ENCODE measurements around the gene CABP7.

CABP7 gene

GRCh38 chr22:29719899-29720645, at the start of gene CABP7:
TSS of gene CABP7 (plus strand) at chr22:29720003. CDS start at chr22:29720425, 422 bp downstream.
- Histone ChIP-seq H3K27ac (no peak within 1 kb of the TSS), H3K9ac (ENCODE audit: insufficient read length) (no peak within 1 kb of the TSS), H3K4me3 (no peak within 1 kb of the TSS), H3K36me3 (ENCODE audit: insufficient read depth, low read length) (no peaks in the 10 kb centered on the region), H3K9me3 (ENCODE audit: low read depth, low read length) (no peaks in the 10 kb centered on the region)
- DNase-seq (ENCODE audit: low read depth, low spot score) = no peak
- TF ChIP-seq FOXP2 (optimal IDR thresholded peaks at IDR 0.05; ENCODE audit: control extremely low read depth, extremely low read length, insufficient read depth) (no peak), POLR2AphosphoS5 (IDR thresholded peaks at IDR 0.05; ENCODE audit: borderline replicate concordance, low read depth, low read length) (no peak), EZH2 (IDR thresholded peaks at IDR 0.05) (no peak)

GRCh38 chr22:29670626-29671025, 49.2 kb upstream of the CABP7 start:
- H3K27ac ChIP-seq = no peak overlapping the region
- H3K9ac ChIP-seq (ENCODE audit: insufficient read length) = no peak overlapping the region
- no peak overlapping the region for H3K4me3 ChIP-seq
- H3K9me3 ChIP-seq (ENCODE audit: low read depth, low read length) = no peaks in the 10 kb centered on the region
- TF ChIP-seq POLR2AphosphoS5 (IDR thresholded peaks at IDR 0.05; ENCODE audit: borderline replicate concordance, low read depth, low read length) = no peak
- TF ChIP-seq EZH2 (IDR thresholded peaks at IDR 0.05) = no peak
- TF ChIP-seq FOXP2 (optimal IDR thresholded peaks at IDR 0.05; ENCODE audit: control extremely low read depth, extremely low read length, insufficient read depth) = no peak
- DNase-seq (ENCODE audit: low read depth, low spot score) = no peak
- H3K36me3 ChIP-seq (ENCODE audit: insufficient read depth, low read length) = peaks cover 21% of the 10 kb centered on the region; the same call in 1 of the 2 replicates

GRCh38 chr22:29673361-29674066, 46.3 kb upstream of the CABP7 start:
- H3K27ac ChIP-seq = no peak overlapping the region
- peaks cover 37% of the 10 kb centered on the region; the same call in 1 of the 2 replicates for H3K36me3 ChIP-seq (ENCODE audit: insufficient read depth, low read length)
- H3K4me3 ChIP-seq = no peak overlapping the region
- H3K9ac ChIP-seq (ENCODE audit: insufficient read length) = no peak overlapping the region
- DNase-seq (ENCODE audit: low read depth, low spot score) = no peak
- no peaks in the 10 kb centered on the region for H3K9me3 ChIP-seq (ENCODE audit: low read depth, low read length)
- no peak for TF ChIP-seq POLR2AphosphoS5 (IDR thresholded peaks at IDR 0.05; ENCODE audit: borderline replicate concordance, low read depth, low read length)
- TF ChIP-seq EZH2 (IDR thresholded peaks at IDR 0.05) = no peak
- no peak for TF ChIP-seq FOXP2 (optimal IDR thresholded peaks at IDR 0.05; ENCODE audit: control extremely low read depth, extremely low read length, insufficient read depth)

- H3K4me3 ChIP-seq = no peak overlapping the region
- no peak overlapping the region for H3K9ac ChIP-seq (ENCODE audit: insufficient read length)
- H3K27ac ChIP-seq = no peak overlapping the region
- peaks cover 34% of the 10 kb centered on the region; the same call in 1 of the 2 replicates for H3K36me3 ChIP-seq (ENCODE audit: insufficient read depth, low read length)
- TF ChIP-seq EZH2 (IDR thresholded peaks at IDR 0.05) (no peak), POLR2AphosphoS5 (IDR thresholded peaks at IDR 0.05; ENCODE audit: borderline replicate concordance, low read depth, low read length) (no peak), FOXP2 (optimal IDR thresholded peaks at IDR 0.05; ENCODE audit: control extremely low read depth, extremely low read length, insufficient read depth) (no peak)
- no peak for DNase-seq (ENCODE audit: low read depth, low spot score)
- H3K9me3 ChIP-seq (ENCODE audit: low read depth, low read length) = no peaks in the 10 kb centered on the region
Measured at GRCh38 chr22:29674121-29674520, 45.7 kb upstream of the CABP7 start.

- Histone ChIP-seq H3K4me3 (no peak overlapping the region), H3K36me3 (ENCODE audit: insufficient read depth, low read length) (peaks cover 34% of the 10 kb centered on the region; the same call in 1 of the 2 replicates), H3K9me3 (ENCODE audit: low read depth, low read length) (no peaks in the 10 kb centered on the region), H3K27ac (no peak overlapping the region), H3K9ac (ENCODE audit: insufficient read length) (no peak overlapping the region)
- no peak for DNase-seq (ENCODE audit: low read depth, low spot score)
- no peak for TF ChIP-seq EZH2 (IDR thresholded peaks at IDR 0.05)
- no peak for TF ChIP-seq POLR2AphosphoS5 (IDR thresholded peaks at IDR 0.05; ENCODE audit: borderline replicate concordance, low read depth, low read length)
- no peak for TF ChIP-seq FOXP2 (optimal IDR thresholded peaks at IDR 0.05; ENCODE audit: control extremely low read depth, extremely low read length, insufficient read depth)
Measured at GRCh38 chr22:29679316-29679715, 40.5 kb upstream of the CABP7 start.

- TF ChIP-seq POLR2AphosphoS5 (IDR thresholded peaks at IDR 0.05; ENCODE audit: borderline replicate concordance, low read depth, low read length) = no peak
- no peak for TF ChIP-seq FOXP2 (optimal IDR thresholded peaks at IDR 0.05; ENCODE audit: control extremely low read depth, extremely low read length, insufficient read depth)
- TF ChIP-seq EZH2 (IDR thresholded peaks at IDR 0.05) = no peak
- Histone ChIP-seq H3K36me3 (ENCODE audit: insufficient read depth, low read length) (peaks cover 3% of the 10 kb centered on the region; the same call in 1 of the 2 replicates), H3K9ac (ENCODE audit: insufficient read length) (no peak overlapping the region), H3K9me3 (ENCODE audit: low read depth, low read length) (no peaks in the 10 kb centered on the region), H3K4me3 (no peak overlapping the region), H3K27ac (no peak overlapping the region)
- no peak for DNase-seq (ENCODE audit: low read depth, low spot score)
Measured at GRCh38 chr22:29683536-29683935, 36.3 kb upstream of the CABP7 start.

GRCh38 chr22:29684244-29684643, 35.6 kb upstream of the CABP7 start:
- Histone ChIP-seq H3K27ac (no peak overlapping the region), H3K4me3 (no peak overlapping the region), H3K9me3 (ENCODE audit: low read depth, low read length) (no peaks in the 10 kb centered on the region), H3K9ac (ENCODE audit: insufficient read length) (no peak overlapping the region), H3K36me3 (ENCODE audit: insufficient read depth, low read length) (peaks cover 3% of the 10 kb centered on the region; the same call in 1 of the 2 replicates)
- TF ChIP-seq EZH2 (IDR thresholded peaks at IDR 0.05) (no peak), FOXP2 (optimal IDR thresholded peaks at IDR 0.05; ENCODE audit: control extremely low read depth, extremely low read length, insufficient read depth) (no peak), POLR2AphosphoS5 (IDR thresholded peaks at IDR 0.05; ENCODE audit: borderline replicate concordance, low read depth, low read length) (no peak)
- no peak for DNase-seq (ENCODE audit: low read depth, low spot score)

GRCh38 chr22:29689206-29689879, 30.5 kb upstream of the CABP7 start:
- Histone ChIP-seq H3K9ac (ENCODE audit: insufficient read length) (no peak overlapping the region), H3K36me3 (ENCODE audit: insufficient read depth, low read length) (no peaks in the 10 kb centered on the region), H3K4me3 (no peak overlapping the region), H3K27ac (no peak overlapping the region), H3K9me3 (ENCODE audit: low read depth, low read length) (no peaks in the 10 kb centered on the region)
- DNase-seq (ENCODE audit: low read depth, low spot score) = no peak
- no peak for TF ChIP-seq EZH2 (IDR thresholded peaks at IDR 0.05)
- TF ChIP-seq FOXP2 (optimal IDR thresholded peaks at IDR 0.05; ENCODE audit: control extremely low read depth, extremely low read length, insufficient read depth) = no peak
- TF ChIP-seq POLR2AphosphoS5 (IDR thresholded peaks at IDR 0.05; ENCODE audit: borderline replicate concordance, low read depth, low read length) = no peak
